Activated naive CD8-positive, alpha-beta T cell (primary cell): ENCODE measurements around the gene SCUBE3.

Experiments
- H3K27ac Mint-ChIP-seq: one replicate; pipeline ENCODE4 v1.8.0; 2021; ENCODE audit warnings: mixed read lengths
- H3K27me3 Mint-ChIP-seq: one replicate; pipeline ENCODE4 v1.8.0; 2021; ENCODE audit warnings: mixed read lengths
- H3K36me3 Mint-ChIP-seq: one replicate; pipeline ENCODE4 v1.8.0; 2021; ENCODE audit warnings: mixed read lengths
- H3K4me1 Mint-ChIP-seq: one replicate; pipeline ENCODE4 v1.8.0; 2021; ENCODE audit warnings: low read depth, mixed read lengths
- H3K4me3 Mint-ChIP-seq: one replicate; pipeline ENCODE4 v1.8.0; 2021; ENCODE audit warnings: mild to moderate bottlenecking, mixed read lengths
- H3K9me3 Mint-ChIP-seq: one replicate; pipeline ENCODE4 v1.8.0; 2021; ENCODE audit warnings: low read depth, mixed read lengths

The SCUBE3 gene

GRCh38 chr6:35177157-35177556 is 36.6 kb upstream of the SCUBE3 start:
- peaks cover 5% of the 10 kb centered on the region for H3K27me3 Mint-ChIP-seq
- H3K4me1 Mint-ChIP-seq = no peaks in the 10 kb centered on the region
- H3K36me3 Mint-ChIP-seq = peaks cover 3% of the 10 kb centered on the region
- no peak overlapping the region for H3K27ac Mint-ChIP-seq
- no peak overlapping the region for H3K4me3 Mint-ChIP-seq
- H3K9me3 Mint-ChIP-seq = no peaks in the 10 kb centered on the region

GRCh38 chr6:35177596-35177995 is 36.2 kb upstream of the SCUBE3 start:
- H3K36me3 Mint-ChIP-seq = peaks cover 3% of the 10 kb centered on the region
- H3K27ac Mint-ChIP-seq = no peak overlapping the region
- no peaks in the 10 kb centered on the region for H3K4me1 Mint-ChIP-seq
- H3K27me3 Mint-ChIP-seq = peaks cover 5% of the 10 kb centered on the region
- H3K4me3 Mint-ChIP-seq = no peak overlapping the region
- H3K9me3 Mint-ChIP-seq = no peaks in the 10 kb centered on the region

GRCh38 chr6:35178012-35178411 is 35.7 kb upstream of the SCUBE3 start:
- Mint-ChIP-seq H3K27me3 (peaks cover 7% of the 10 kb centered on the region), H3K36me3 (peaks cover 3% of the 10 kb centered on the region), H3K4me1 (no peaks in the 10 kb centered on the region), H3K4me3 (no peak overlapping the region), H3K9me3 (no peaks in the 10 kb centered on the region), H3K27ac (no peak overlapping the region)

GRCh38 chr6:35178932-35179832 is 34.6 kb upstream of the SCUBE3 start:
- no peaks in the 10 kb centered on the region for H3K9me3 Mint-ChIP-seq
- H3K4me1 Mint-ChIP-seq = no peaks in the 10 kb centered on the region
- peaks cover 7% of the 10 kb centered on the region for H3K27me3 Mint-ChIP-seq
- peaks cover 3% of the 10 kb centered on the region for H3K36me3 Mint-ChIP-seq
- H3K27ac Mint-ChIP-seq = no peak overlapping the region
- H3K4me3 Mint-ChIP-seq = no peak overlapping the region

DNA sequence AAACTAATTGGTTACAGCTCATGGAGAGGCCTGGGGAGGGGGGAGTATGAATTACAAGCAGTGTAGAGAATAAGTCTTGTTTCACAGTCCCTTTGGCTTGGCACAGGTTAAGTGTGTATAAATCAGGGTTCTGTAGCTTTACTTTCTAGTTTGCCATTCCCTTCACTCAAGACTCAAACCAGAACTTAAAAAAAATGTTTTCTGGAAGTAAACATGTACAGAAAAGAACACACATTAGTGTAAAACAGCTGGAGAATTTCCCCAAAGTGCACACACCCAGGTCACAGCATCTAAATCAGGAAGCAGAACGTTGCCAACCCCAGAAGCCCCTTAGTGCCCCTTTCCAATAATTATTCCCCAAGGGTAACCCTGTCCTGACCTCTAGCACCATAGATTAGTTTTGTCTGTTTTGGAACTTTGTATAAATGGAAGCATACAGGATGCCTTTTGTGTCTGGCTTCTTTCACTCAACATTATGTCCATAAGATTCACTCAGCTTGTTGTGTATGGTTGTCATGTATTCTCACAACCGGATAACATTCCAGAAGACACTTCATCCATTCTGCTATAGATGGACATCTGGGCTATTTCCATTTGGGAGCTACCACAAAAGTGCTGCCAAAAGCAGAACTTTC is 33.7 kb upstream of the SCUBE3 start:
- Mint-ChIP-seq H3K4me1 (no peaks in the 10 kb centered on the region), H3K27me3 (peaks cover 9% of the 10 kb centered on the region), H3K4me3 (no peak overlapping the region), H3K27ac (no peak overlapping the region), H3K36me3 (peaks cover 3% of the 10 kb centered on the region), H3K9me3 (no peaks in the 10 kb centered on the region)

DNA sequence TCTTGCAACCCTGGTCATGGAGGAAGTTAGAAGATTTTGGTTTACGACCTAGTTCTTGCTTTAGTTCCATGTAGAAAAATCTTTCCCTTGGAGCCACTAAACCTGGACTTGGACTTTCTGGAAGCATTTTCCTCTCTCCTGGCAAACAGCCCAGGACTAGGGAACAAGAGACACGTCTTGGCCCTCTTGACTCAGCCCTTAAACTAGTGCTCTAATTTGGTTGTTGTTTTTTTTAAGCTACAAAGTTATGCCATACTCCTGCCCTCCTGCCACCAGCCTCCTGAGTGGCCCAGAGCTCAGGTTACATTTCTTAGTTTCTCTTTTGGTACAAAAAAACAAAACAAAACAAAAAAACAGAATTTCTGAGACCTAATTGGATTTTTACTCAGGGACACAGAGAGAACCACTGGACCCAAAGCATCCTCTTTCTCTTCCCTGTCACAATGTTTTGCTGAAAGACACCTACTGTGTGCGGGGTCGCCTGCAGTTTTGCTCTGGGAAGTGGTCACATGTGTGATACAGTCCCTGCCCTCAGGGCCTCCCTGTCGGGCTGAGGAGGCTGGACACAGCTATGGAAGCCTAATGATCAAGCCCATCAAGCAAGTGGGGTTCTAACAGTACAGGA is 32.3 kb upstream of the SCUBE3 start:
- peaks cover 3% of the 10 kb centered on the region for H3K36me3 Mint-ChIP-seq
- no peaks in the 10 kb centered on the region for H3K4me1 Mint-ChIP-seq
- H3K4me3 Mint-ChIP-seq = no peak overlapping the region
- H3K9me3 Mint-ChIP-seq = no peaks in the 10 kb centered on the region
- no peak overlapping the region for H3K27ac Mint-ChIP-seq
- H3K27me3 Mint-ChIP-seq = peaks cover 10% of the 10 kb centered on the region

GRCh38 chr6:35181933-35182612 is 31.7 kb upstream of the SCUBE3 start:
- Mint-ChIP-seq H3K36me3 (peaks cover 2% of the 10 kb centered on the region), H3K4me1 (no peaks in the 10 kb centered on the region), H3K27ac (no peak overlapping the region), H3K27me3 (peaks cover 10% of the 10 kb centered on the region), H3K9me3 (no peaks in the 10 kb centered on the region), H3K4me3 (no peak overlapping the region)

- peaks cover 11% of the 10 kb centered on the region for H3K27me3 Mint-ChIP-seq
- H3K4me1 Mint-ChIP-seq = no peaks in the 10 kb centered on the region
- no peaks in the 10 kb centered on the region for H3K36me3 Mint-ChIP-seq
- no peak overlapping the region for H3K4me3 Mint-ChIP-seq
- H3K27ac Mint-ChIP-seq = no peak overlapping the region
- H3K9me3 Mint-ChIP-seq = no peaks in the 10 kb centered on the region
Observed at GRCh38 chr6:35183281-35183680, 30.5 kb upstream of the SCUBE3 start.

GRCh38 chr6:35183935-35184334 is 29.8 kb upstream of the SCUBE3 start:
- no peaks in the 10 kb centered on the region for H3K36me3 Mint-ChIP-seq

DNA sequence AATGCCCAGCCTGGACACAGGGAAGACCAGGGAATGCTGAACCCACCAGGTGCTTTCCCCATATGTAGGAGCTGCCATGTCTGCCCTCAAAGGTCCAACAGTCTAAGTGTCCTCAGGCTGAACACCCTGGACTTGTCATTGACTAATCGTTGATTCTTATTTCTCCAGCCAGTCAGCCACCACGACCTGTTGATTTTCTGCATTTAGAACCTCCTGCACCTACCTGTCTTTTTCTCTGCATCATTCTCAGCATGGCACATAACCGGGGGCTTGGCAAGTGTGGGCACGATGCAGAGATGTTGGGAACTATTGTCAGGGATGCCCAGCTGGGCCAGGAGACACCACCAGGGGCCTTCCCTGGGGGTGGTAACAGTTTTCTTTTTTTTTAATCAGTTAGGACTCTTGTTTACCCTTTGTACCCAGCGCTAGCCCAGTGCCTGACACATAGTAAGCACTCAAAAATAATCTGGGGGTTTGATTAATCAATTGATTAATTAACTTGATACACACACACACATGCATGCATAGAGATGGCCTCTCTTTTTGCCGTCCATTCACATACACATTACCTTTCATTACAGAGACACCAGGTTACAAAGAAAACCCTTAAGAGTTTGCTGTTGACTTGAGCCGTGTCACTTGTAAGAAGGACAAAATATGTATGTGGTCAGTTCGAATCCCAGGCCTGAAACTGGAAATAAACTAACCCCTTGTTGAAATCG is 29.0 kb upstream of the SCUBE3 start:
- Mint-ChIP-seq H3K4me1 (no peaks in the 10 kb centered on the region), H3K4me3 (no peak overlapping the region), H3K27ac (no peak overlapping the region), H3K27me3 (peaks cover 11% of the 10 kb centered on the region), H3K9me3 (no peaks in the 10 kb centered on the region), H3K36me3 (no peaks in the 10 kb centered on the region)

More at GRCh38 chr6:35183935-35184334, 29.8 kb upstream of the SCUBE3 start:
- Mint-ChIP-seq H3K4me1 (no peaks in the 10 kb centered on the region), H3K4me3 (no peak overlapping the region), H3K27me3 (peaks cover 11% of the 10 kb centered on the region), H3K9me3 (no peaks in the 10 kb centered on the region), H3K27ac (no peak overlapping the region)

DNA sequence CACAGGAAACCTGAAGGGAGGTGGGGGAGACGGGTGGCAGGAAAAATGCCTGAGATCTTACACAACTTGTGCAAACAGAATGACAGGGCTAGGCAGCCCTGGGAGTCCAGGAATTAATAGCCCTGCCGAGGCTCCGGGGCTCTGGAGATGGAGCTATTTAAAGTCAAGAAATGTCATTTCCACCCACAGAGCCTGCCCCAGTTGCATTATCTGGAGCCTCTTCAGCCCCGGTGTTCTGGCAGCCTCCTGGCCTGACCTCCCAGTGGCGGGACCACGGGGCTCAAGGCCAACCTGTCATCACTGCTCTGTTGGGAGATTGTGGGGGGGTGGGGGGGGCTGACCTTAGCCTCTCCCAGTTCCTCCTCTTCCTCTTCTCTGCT is 28.5 kb upstream of the SCUBE3 start:
- H3K27ac Mint-ChIP-seq = no peak overlapping the region
- H3K4me1 Mint-ChIP-seq = no peaks in the 10 kb centered on the region
- H3K9me3 Mint-ChIP-seq = no peaks in the 10 kb centered on the region
- H3K4me3 Mint-ChIP-seq = no peak overlapping the region
- no peaks in the 10 kb centered on the region for H3K36me3 Mint-ChIP-seq
- peaks cover 11% of the 10 kb centered on the region for H3K27me3 Mint-ChIP-seq

- Mint-ChIP-seq H3K27me3 (peaks cover 11% of the 10 kb centered on the region), H3K4me1 (no peaks in the 10 kb centered on the region), H3K4me3 (no peak overlapping the region), H3K27ac (no peak overlapping the region), H3K36me3 (no peaks in the 10 kb centered on the region), H3K9me3 (no peaks in the 10 kb centered on the region)
Observed at GRCh38 chr6:35185971-35186370, 27.8 kb upstream of the SCUBE3 start.

DNA sequence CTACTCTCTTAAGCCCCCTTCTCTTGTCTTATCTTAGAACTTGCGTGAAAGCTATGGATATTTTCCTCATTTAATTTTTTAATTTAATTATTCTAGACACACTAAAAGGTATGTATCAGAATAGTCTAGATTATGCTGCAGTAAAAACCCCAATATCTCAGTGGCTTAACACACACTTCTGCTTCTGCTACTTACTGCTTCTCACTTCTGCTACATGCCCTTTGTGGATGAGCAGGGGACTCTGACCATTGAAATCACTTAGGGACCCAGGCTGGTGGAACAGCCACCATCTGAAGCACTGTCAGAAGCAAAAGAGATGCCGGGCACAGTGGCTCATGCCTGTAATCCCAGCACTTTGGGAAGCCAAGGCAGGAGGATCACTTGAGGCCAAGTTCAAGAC is 27.2 kb upstream of the SCUBE3 start:
- H3K36me3 Mint-ChIP-seq = no peaks in the 10 kb centered on the region
- no peak overlapping the region for H3K27ac Mint-ChIP-seq
- H3K27me3 Mint-ChIP-seq = peaks cover 11% of the 10 kb centered on the region

GRCh38 chr6:35188886-35189285 is 24.9 kb upstream of the SCUBE3 start:
- no peak overlapping the region for H3K4me3 Mint-ChIP-seq
- no peaks in the 10 kb centered on the region for H3K4me1 Mint-ChIP-seq
- peaks cover 8% of the 10 kb centered on the region for H3K27me3 Mint-ChIP-seq
- no peaks in the 10 kb centered on the region for H3K9me3 Mint-ChIP-seq
- no peak overlapping the region for H3K27ac Mint-ChIP-seq
- H3K36me3 Mint-ChIP-seq = no peaks in the 10 kb centered on the region

More for the DNA sequence above, 27.2 kb upstream of the SCUBE3 start:
- Mint-ChIP-seq H3K4me3 (no peak overlapping the region), H3K9me3 (no peaks in the 10 kb centered on the region), H3K4me1 (no peaks in the 10 kb centered on the region)
